OCI-LY1 (cell line): ENCODE measurements around the gene ANKRD26.

Experiments
- H2AFZ ChIP-seq: fragments of 200-600 bp; sonication (generic), shearing (Covaris generic); 2 replicates; pipeline ENCODE4 v1.6.0; 2014; ENCODE audit warnings: antibody characterized with exemption, mild to moderate bottlenecking, low read length
- H3F3A ChIP-seq: fragments of 200-600 bp; sonication (generic), shearing (Covaris generic); 2 replicates; pipeline ENCODE4 v1.6.0; 2014; ENCODE audit warnings: mild to moderate bottlenecking, antibody characterized with exemption, low read length, moderate library complexity; ENCODE audit not compliant: insufficient read depth
- H3K27ac ChIP-seq: fragments of 200-600 bp; sonication (generic); 2 replicates; pipeline ENCODE4 v1.5.1; 2014; ENCODE audit warnings: low read length, mixed run types, mild to moderate bottlenecking, low read depth; ENCODE audit not compliant: poor library complexity, severe bottlenecking
- H3K27me3 ChIP-seq: fragments of 200-600 bp; sonication (generic); 2 replicates; pipeline ENCODE4 v1.6.0; 2014; ENCODE audit warnings: antibody characterized with exemption, mild to moderate bottlenecking, low read length, moderate library complexity; ENCODE audit not compliant: insufficient read depth
- H3K36me3 ChIP-seq: fragments of 200-600 bp; sonication (generic); 2 replicates; pipeline ENCODE4 v1.6.1; 2014; ENCODE audit warnings: mild to moderate bottlenecking, antibody characterized with exemption, low read length, moderate library complexity, mixed read lengths; ENCODE audit not compliant: insufficient read depth
- H3K4me1 ChIP-seq: fragments of 200-600 bp; sonication (generic); 2 replicates; pipeline ENCODE4 v1.5.1; 2014; ENCODE audit warnings: mild to moderate bottlenecking, low read length, moderate library complexity; ENCODE audit not compliant: insufficient read depth, severe bottlenecking
- H3K4me2 ChIP-seq: fragments of 200-600 bp; sonication (generic), shearing (Covaris generic); 2 replicates; pipeline ENCODE4 v1.6.1; 2014; ENCODE audit warnings: low read length
- H3K4me3 ChIP-seq: fragments of 200-600 bp; sonication (generic); 2 replicates; pipeline ENCODE4 v1.5.1; 2014; ENCODE audit warnings: low read length, low read depth, mild to moderate bottlenecking, mixed read lengths; ENCODE audit not compliant: poor library complexity, severe bottlenecking
- H3K79me2 ChIP-seq: fragments of 200-600 bp; shearing (Covaris generic); 2 replicates; pipeline ENCODE4 v1.6.1; 2016; ENCODE audit warnings: mixed run types, low read length, mixed read lengths; ENCODE audit not compliant: insufficient read depth
- H3K9ac ChIP-seq: fragments of 200-600 bp; sonication (generic), shearing (Covaris generic); 2 replicates; pipeline ENCODE4 v1.6.1; 2014; ENCODE audit warnings: mild to moderate bottlenecking, low read length, mixed read lengths
- H3K9me2 ChIP-seq: fragments of 200-600 bp; sonication (generic), shearing (Covaris generic); 2 replicates; pipeline ENCODE4 v1.6.1; 2014; ENCODE audit warnings: low read depth, mild to moderate bottlenecking, low read length, mixed read lengths
- H3K9me3 ChIP-seq: fragments of 200-600 bp; shearing (Covaris generic); 2 replicates; pipeline ENCODE4 v1.6.1; 2014; ENCODE audit warnings: low read length, mixed read lengths
- H4K20me1 ChIP-seq: fragments of 200-600 bp; sonication (generic), shearing (Covaris generic); 2 replicates; pipeline ENCODE4 v1.6.0; 2016; ENCODE audit warnings: mild to moderate bottlenecking, low read length; ENCODE audit not compliant: insufficient read depth
- CTCF ChIP-seq: fragments of 200-600 bp; sonication (generic), shearing (Covaris generic); IDR thresholded peaks from 2 replicates; pipeline ENCODE4 v1.5.1; 2017; ENCODE audit warnings: mild to moderate bottlenecking, antibody characterized with exemption, low read length, moderate library complexity, mixed read lengths
- EZH2 ChIP-seq: fragments of 200-600 bp; sonication (generic), shearing (Covaris generic); IDR thresholded peaks from 2 replicates; pipeline ENCODE4 v1.8.0; 2017; ENCODE audit warnings: borderline replicate concordance, mixed run types, mild to moderate bottlenecking, antibody characterized with exemption, low read length, moderate library complexity, mixed read lengths

Gene ANKRD26

GRCh38 chr10:27143686-27144085 is 43.4 kb upstream of the ANKRD26 start:
- Histone ChIP-seq H3K36me3 (peaks cover 84% of the 10 kb centered on the region), H3K79me2 (peaks cover 10% of the 10 kb centered on the region), H3K27ac (no peak overlapping the region), H3K9ac (no peak overlapping the region), H3K4me2 (no peak overlapping the region), H3K9me3 (no peaks in the 10 kb centered on the region), H4K20me1 (no peaks in the 10 kb centered on the region), H2AFZ (no peak overlapping the region), H3K4me1 (no peaks in the 10 kb centered on the region), H3K27me3 (no peaks in the 10 kb centered on the region), H3K9me2 (no peaks in the 10 kb centered on the region), H3K4me3 (no peak overlapping the region), H3F3A (no peaks in the 10 kb centered on the region)
- TF ChIP-seq EZH2, result no peak
- TF ChIP-seq CTCF, result no peak

GRCh38 chr10:27138277-27138676 is 38.0 kb upstream of the ANKRD26 start:
- Histone ChIP-seq H3K9me2 (no peaks in the 10 kb centered on the region; the same call in 1 of the 2 replicates), H3F3A (peaks cover 5% of the 10 kb centered on the region; the same call in 1 of the 2 replicates), H3K9me3 (no peaks in the 10 kb centered on the region), H2AFZ (no peak overlapping the region), H3K9ac (no peak overlapping the region), H3K4me2 (no peak overlapping the region), H3K4me3 (no peak overlapping the region), H3K27ac (no peak overlapping the region), H3K79me2 (no peaks in the 10 kb centered on the region), H3K27me3 (no peaks in the 10 kb centered on the region), H3K4me1 (no peaks in the 10 kb centered on the region), H3K36me3 (peaks cover 71% of the 10 kb centered on the region), H4K20me1 (no peaks in the 10 kb centered on the region)
- TF ChIP-seq CTCF, result no peak
- TF ChIP-seq EZH2, result no peak

GRCh38 chr10:27134371-27134770 is 34.1 kb upstream of the ANKRD26 start:
- H3K4me1 ChIP-seq, result no peaks in the 10 kb centered on the region
- H4K20me1 ChIP-seq, result no peaks in the 10 kb centered on the region
- no peak overlapping the region for H2AFZ ChIP-seq
- H3F3A ChIP-seq, result peaks cover 5% of the 10 kb centered on the region; the same call in 1 of the 2 replicates
- TF ChIP-seq CTCF (no peak), EZH2 (no peak)
- H3K27me3 ChIP-seq, result no peaks in the 10 kb centered on the region
- no peaks in the 10 kb centered on the region; the same call in 1 of the 2 replicates for H3K9me2 ChIP-seq
- no peak overlapping the region for H3K9ac ChIP-seq
- peaks cover 77% of the 10 kb centered on the region for H3K36me3 ChIP-seq
- no peak overlapping the region for H3K4me2 ChIP-seq
- H3K4me3 ChIP-seq, result no peak overlapping the region
- H3K9me3 ChIP-seq, result no peaks in the 10 kb centered on the region
- no peak overlapping the region for H3K27ac ChIP-seq
- H3K79me2 ChIP-seq, result no peaks in the 10 kb centered on the region
